ENCODE results near the gene DIRAS3. TPM values are rescaled to one million over a fixed set of nuclear protein-coding genes. Genes with fewer than 3 reads are reported as not detected.
"Not testable (repeated sequence)": the region's sequence is repeated elsewhere in the genome, so short reads cannot be mapped to it uniquely, and the experiment has no call there.

The DIRAS3 gene
- total RNA-seq, 4 donors from 2014 or later = 2.1 to 2.4 (median 2.3) TPM

- TF ChIP-seq POLR2A (IDR thresholded peaks at IDR 0.05) (no peak), CTCF (IDR thresholded peaks at IDR 0.05) (no peak)
Measured at GRCh38 chr1:68011657-68012375, 38.6 kb downstream of the DIRAS3 start.

GRCh38 chr1:68010543-68010942 lies 39.9 kb downstream of the DIRAS3 start:
- H3K36me3 ChIP-seq = no peaks in the 10 kb centered on the region
- TF ChIP-seq POLR2A (IDR thresholded peaks at IDR 0.05) (no peak), CTCF (IDR thresholded peaks at IDR 0.05) (no peak)
- H3K27ac ChIP-seq = no peak overlapping the region
- intact Hi-C loops (cut with DNase I) = no loop called here
- no peak for DNase-seq
- no peak overlapping the region for H3K4me3 ChIP-seq (replicated peaks in 1 of 3)
- H3K9me3 ChIP-seq = no peaks in the 10 kb centered on the region
- H3K27me3 ChIP-seq = no peaks in the 10 kb centered on the region
- 26 to 45% methylated on average over 4 of the region's 4 CpGs for WGBS, 2 donors
- H3K4me1 ChIP-seq = no peaks in the 10 kb centered on the region

More at GRCh38 chr1:68011657-68012375, 38.6 kb downstream of the DIRAS3 start:
- intact Hi-C loops (cut with DNase I) = no loop called here
- H3K9me3 ChIP-seq = no peaks in the 10 kb centered on the region
- H3K4me3 ChIP-seq (replicated peaks in 1 of 3) = no peak overlapping the region
- no peaks in the 10 kb centered on the region for H3K4me1 ChIP-seq
- no peaks in the 10 kb centered on the region for H3K36me3 ChIP-seq
- H3K27ac ChIP-seq = no peak overlapping the region
- DNase-seq = no peak
- no peaks in the 10 kb centered on the region for H3K27me3 ChIP-seq
- 89 to 90% methylated on average over 2 of the region's 2 CpGs for WGBS, 2 donors

- H3K4me3 ChIP-seq (replicated peaks in 1 of 3) = no peak overlapping the region
- no peak for DNase-seq
- H3K4me1 ChIP-seq = no peaks in the 10 kb centered on the region
- no peaks in the 10 kb centered on the region for H3K36me3 ChIP-seq
- no peak overlapping the region for H3K27ac ChIP-seq
- intact Hi-C loops (cut with DNase I) = no loop called here
- H3K27me3 ChIP-seq = no peaks in the 10 kb centered on the region
- TF ChIP-seq POLR2A (IDR thresholded peaks at IDR 0.05) (no peak), CTCF (IDR thresholded peaks at IDR 0.05) (peak in 1 of 6 experiments; percentile 21)
- no peaks in the 10 kb centered on the region for H3K9me3 ChIP-seq
Measured at GRCh38 chr1:68010090-68010489, 40.3 kb downstream of the DIRAS3 start.

- H3K36me3 ChIP-seq; H3K27ac ChIP-seq; H3K4me1 ChIP-seq; intact Hi-C loops (cut with DNase I); H3K9me3 ChIP-seq; H3K27me3 ChIP-seq; DNase-seq; H3K4me3 ChIP-seq (replicated peaks in 1 of 3): not testable (repeated sequence)
- 97% methylated on average over 3 of the region's 3 CpGs for WGBS, 2 donors
Measured at GRCh38 chr1:68003626-68004025, 46.8 kb downstream of the DIRAS3 start.

- no peaks in the 10 kb centered on the region for H3K36me3 ChIP-seq
- no peak overlapping the region for H3K4me3 ChIP-seq (replicated peaks in 1 of 3)
- intact Hi-C loops (cut with DNase I) = no loop called here
- no peaks in the 10 kb centered on the region for H3K27me3 ChIP-seq
- 0 to 41% methylated on average over 1 of the region's 1 CpG for WGBS, 2 donors
- DNase-seq = no peak
- H3K4me1 ChIP-seq = no peaks in the 10 kb centered on the region
- no peak for TF ChIP-seq POLR2A (IDR thresholded peaks at IDR 0.05)
- no peak overlapping the region for H3K27ac ChIP-seq
- no peaks in the 10 kb centered on the region for H3K9me3 ChIP-seq
Measured at GRCh38 chr1:68000191-68000590, 50.2 kb downstream of the DIRAS3 start.

GRCh38 chr1:67997746-67998145 lies 52.7 kb downstream of the DIRAS3 start:
- Histone ChIP-seq H3K27me3 (no peaks in the 10 kb centered on the region), H3K27ac (no peak overlapping the region), H3K4me3 (replicated peaks in 1 of 3) (no peak overlapping the region), H3K9me3 (no peaks in the 10 kb centered on the region), H3K4me1 (no peaks in the 10 kb centered on the region), H3K36me3 (no peaks in the 10 kb centered on the region)
- DNase-seq = no peak
- intact Hi-C loops (cut with DNase I) = no loop called here
- no peak for TF ChIP-seq CTCF (IDR thresholded peaks at IDR 0.05)
- TF ChIP-seq POLR2A (IDR thresholded peaks at IDR 0.05) = no peak
- WGBS, 2 donors = 91 to 100% methylated on average over 2 of the region's 2 CpGs

Other genes starting within 250 kb of the DIRAS3 start
- gene GNG12, start 217.2 kb downstream of the DIRAS3 start, total RNA-seq = 100 to 1,000 TPM; 100 to 155 (median 127) TPM
- gene WLS, start 181.9 kb upstream of the DIRAS3 start, total RNA-seq = 10 to 100 TPM; 20.0 to 52.7 (median 46.7) TPM